C4-2B (cell line): ENCODE results near the gene PLPP3.

Source experiments
- H3K27ac ChIP-seq: fragments of 450-650 bp; 2 replicates; pipeline ENCODE4 v1.5.1; 2017
- CTCF ChIP-seq: fragments of 450-650 bp; conservative IDR thresholded peaks from 2 replicates; pipeline ENCODE4 v1.5.1; 2017; ENCODE audit warnings: mild to moderate bottlenecking
- ZFX ChIP-seq: fragments of 450-650 bp; IDR thresholded peaks from 2 replicates; pipeline ENCODE4 v1.6.1; 2017

Gene PLPP3

DNA sequence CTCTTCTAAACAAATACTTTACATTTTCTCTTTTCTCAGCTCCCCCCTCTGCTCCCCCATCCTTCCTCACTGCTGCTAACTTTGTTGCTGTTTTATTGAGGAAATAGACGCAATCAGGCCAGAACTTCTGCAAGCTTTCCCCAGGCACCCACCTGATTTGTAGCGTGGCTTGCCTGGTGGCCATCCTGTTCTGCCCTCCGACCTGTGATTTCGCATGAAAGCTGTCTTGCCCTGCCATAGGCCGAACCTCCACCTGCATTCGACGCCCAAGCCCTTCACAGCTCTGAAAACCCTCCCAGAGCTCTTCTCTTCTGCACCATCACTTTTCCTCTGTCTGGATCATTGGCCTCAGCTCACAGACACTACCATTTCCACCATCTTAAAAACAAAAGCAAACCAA, 100.6 kb downstream of the PLPP3 start:
- no peak for TF ChIP-seq ZFX
- TF ChIP-seq CTCF = no peak
- no peak overlapping the region for H3K27ac ChIP-seq

- TF ChIP-seq CTCF (no peak), ZFX (no peak)
- no peak overlapping the region for H3K27ac ChIP-seq
Observed at GRCh38 chr1:56477164-56478111, 101.9 kb downstream of the PLPP3 start.

- TF ChIP-seq CTCF (no peak), ZFX (no peak)
- H3K27ac ChIP-seq = 0 out of 2 replicates have a peak overlapping the region, but pooled peaks have one; percentile 9
Observed at GRCh38 chr1:56473582-56474270, 105.6 kb downstream of the PLPP3 start.

GRCh38 chr1:56472860-56473259, 106.5 kb downstream of the PLPP3 start:
- no peak for TF ChIP-seq CTCF
- no peak for TF ChIP-seq ZFX
- H3K27ac ChIP-seq = no peak overlapping the region

DNA sequence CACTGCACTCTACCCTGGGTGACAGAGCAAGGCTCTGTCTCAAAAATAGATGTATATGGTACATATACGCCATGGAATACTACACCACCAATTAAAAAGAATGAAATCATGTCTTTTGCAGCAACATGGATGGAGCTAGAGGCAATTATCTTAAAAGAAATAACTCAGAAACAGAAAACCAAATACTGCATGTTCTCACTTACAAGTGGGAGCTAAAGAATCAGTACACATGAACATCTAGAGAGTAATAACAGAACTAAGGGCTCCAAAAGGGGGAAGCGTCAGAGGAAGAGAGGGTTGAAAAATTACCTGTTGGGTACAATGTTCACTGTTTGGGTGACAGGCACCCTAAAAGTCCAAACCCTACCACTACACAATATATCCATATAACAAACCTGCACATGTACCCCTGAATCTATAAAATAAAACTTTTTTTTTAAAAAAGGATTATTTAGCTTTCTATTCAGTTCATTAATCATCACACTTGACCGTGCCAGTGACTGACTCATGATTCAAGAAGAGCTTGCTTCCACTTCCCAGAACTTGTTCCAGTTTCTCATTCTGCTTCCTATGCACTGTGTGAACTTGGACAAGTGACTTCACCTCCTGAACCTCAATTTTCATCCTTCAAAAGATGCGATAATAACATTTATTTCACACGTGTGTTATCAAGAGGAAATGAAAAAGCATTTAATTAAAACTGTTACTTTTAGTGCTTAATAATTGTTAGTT, 109.6 kb downstream of the PLPP3 start:
- TF ChIP-seq CTCF (no peak), ZFX (no peak)
- no peak overlapping the region for H3K27ac ChIP-seq

GRCh38 chr1:56468518-56468917, 110.8 kb downstream of the PLPP3 start:
- no peak overlapping the region for H3K27ac ChIP-seq
- TF ChIP-seq CTCF (no peak), ZFX (no peak)
